ENCODE results near the gene ORMDL2.

DNA sequence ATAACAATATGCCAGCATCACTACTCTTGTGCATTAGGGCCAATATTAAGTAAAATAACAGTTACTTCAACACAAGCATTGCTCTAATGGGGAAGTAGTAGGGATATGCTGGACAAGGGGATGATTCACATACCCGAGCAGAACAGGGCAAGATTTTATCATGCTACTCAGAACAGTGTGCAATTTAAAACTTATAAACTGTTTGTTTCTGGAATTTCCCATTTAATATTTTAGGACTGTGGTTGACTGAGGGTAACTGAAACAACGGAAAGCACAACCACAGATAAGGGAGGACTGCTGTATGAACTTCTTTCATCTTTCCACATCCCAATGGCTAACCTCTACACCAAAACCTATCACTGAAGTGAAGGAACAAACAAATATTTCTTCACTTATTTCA lies 37.2 kb upstream of the ORMDL2 start:
- TF ChIP-seq, protein P1, sequence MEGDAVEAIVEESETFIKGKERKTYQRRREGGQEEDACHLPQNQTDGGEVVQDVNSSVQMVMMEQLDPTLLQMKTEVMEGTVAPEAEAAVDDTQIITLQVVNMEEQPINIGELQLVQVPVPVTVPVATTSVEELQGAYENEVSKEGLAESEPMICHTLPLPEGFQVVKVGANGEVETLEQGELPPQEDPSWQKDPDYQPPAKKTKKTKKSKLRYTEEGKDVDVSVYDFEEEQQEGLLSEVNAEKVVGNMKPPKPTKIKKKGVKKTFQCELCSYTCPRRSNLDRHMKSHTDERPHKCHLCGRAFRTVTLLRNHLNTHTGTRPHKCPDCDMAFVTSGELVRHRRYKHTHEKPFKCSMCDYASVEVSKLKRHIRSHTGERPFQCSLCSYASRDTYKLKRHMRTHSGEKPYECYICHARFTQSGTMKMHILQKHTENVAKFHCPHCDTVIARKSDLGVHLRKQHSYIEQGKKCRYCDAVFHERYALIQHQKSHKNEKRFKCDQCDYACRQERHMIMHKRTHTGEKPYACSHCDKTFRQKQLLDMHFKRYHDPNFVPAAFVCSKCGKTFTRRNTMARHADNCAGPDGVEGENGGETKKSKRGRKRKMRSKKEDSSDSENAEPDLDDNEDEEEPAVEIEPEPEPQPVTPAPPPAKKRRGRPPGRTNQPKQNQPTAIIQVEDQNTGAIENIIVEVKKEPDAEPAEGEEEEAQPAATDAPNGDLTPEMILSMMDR (IDR thresholded peaks at IDR 0.05) = no peak
- TF ChIP-seq POLR2A (IDR thresholded peaks at IDR 0.05) = no peak

Measured in esophagus squamous epithelium (tissue), 4 donors.